Panc1 (cell line): ENCODE measurements around the gene SLF2. TPM values are rescaled to one million over a fixed set of nuclear protein-coding genes. Genes with fewer than 3 reads are reported as not detected.

Experiments
- ATAC-seq: fragments of 200-7000 bp; cut with Tn5 transposase; 2 replicates; pipeline ENCODE4 v1.9.1; 2020; ENCODE audit warnings: mild to moderate bottlenecking, moderate library complexity
- BruUV-seq: library from RNA; stranded (reverse); fragments of 400-500 nt; replicated peaks from 2 replicates; lab custom pipeline; 2021; lab: Mats Ljungman, UMichigan
- CTCF ChIA-PET: fragments of 300-600 bp; sonication (Branson Sonifier 250); formaldehyde crosslinking; loops from one replicate; lab custom pipeline; 2022; ENCODE audit warnings: antibody characterized with exemption; lab: Charles Lee
- POLR2A ChIA-PET: fragments of 300-600 bp; sonication (Branson Sonifier 250); formaldehyde crosslinking; loops from one replicate; lab custom pipeline; 2022; ENCODE audit warnings: antibody characterized with exemption; lab: Charles Lee
- DNase-seq: peaks from one replicate; pipeline ENCODE4 v3.0.0-alpha.2; 2010; ENCODE audit warnings: low read depth, low spot score
- H3K27ac ChIP-seq: 2 replicates; pipeline ENCODE4 v1.5.1; 2011; ENCODE audit warnings: mild to moderate bottlenecking, low read length, inconsistent platforms
- H3K27me3 ChIP-seq: fragments of 200-500 bp; sonication (Bioruptor generic); 2 replicates; pipeline ENCODE4 v1.6.0; 2014; ENCODE audit warnings: low read length, inconsistent platforms; ENCODE audit not compliant: control insufficient read depth, insufficient read depth
- H3K36me3 ChIP-seq: fragments of 200-500 bp; sonication (Bioruptor generic); 2 replicates; pipeline ENCODE4 v1.5.1; 2014; ENCODE audit warnings: inconsistent platforms, mild to moderate bottlenecking, low read length, moderate library complexity; ENCODE audit not compliant: control insufficient read depth, insufficient read depth
- H3K4me1 ChIP-seq: 2 replicates; pipeline ENCODE4 v1.5.1; 2011; ENCODE audit warnings: inconsistent platforms, mild to moderate bottlenecking, low read length, moderate library complexity; ENCODE audit not compliant: control insufficient read depth, insufficient read depth
- H3K4me3 ChIP-seq, 2 experiments: 2 replicates each; pipeline ENCODE4 v1.5.1; 2011 to 2012; ENCODE audit warnings: low read depth in 2 of 2, low read length in 2 of 2, mild to moderate bottlenecking in 2 of 2, inconsistent platforms in 1 of 2, moderate library complexity in 1 of 2
- H3K9me3 ChIP-seq: fragments of 200-500 bp; sonication (Bioruptor generic); 2 replicates; pipeline ENCODE4 v1.5.1; 2014; ENCODE audit warnings: low read depth, mild to moderate bottlenecking, inconsistent platforms, low read length, moderate library complexity; ENCODE audit not compliant: control insufficient read depth, insufficient read depth
- POLR2AphosphoS5 ChIP-seq: IDR thresholded peaks from 2 replicates; pipeline ENCODE4 v1.6.1; 2012; ENCODE audit warnings: mild to moderate bottlenecking, low read depth, low read length, moderate library complexity
- SIN3A ChIP-seq: IDR thresholded peaks from 2 replicates; pipeline ENCODE4 v1.6.1; 2012; ENCODE audit warnings: low read depth, mild to moderate bottlenecking, low read length, moderate library complexity, borderline replicate concordance; ENCODE audit not compliant: insufficient read depth
- TCF7L2 ChIP-seq: IDR thresholded peaks from 2 replicates; pipeline ENCODE4 v1.6.1; 2011; ENCODE audit warnings: mild to moderate bottlenecking, low read depth, low read length, inconsistent platforms
- in situ Hi-C: cut with HindIII; loops from 2 replicates; pipeline ENCODE4 v1.10.0; 2016; ENCODE audit warnings: low sequenced_read_pairs, low pct_unique_long_range_greater_than_20kb
- intact Hi-C: fragments of 100-400 bp; cut with micrococcal nuclease; formaldehyde crosslinking; loops from one replicate; pipeline ENCODE4 v1.10.0; 2022; ENCODE audit not compliant: unreplicated experiment
- total RNA-seq: library from RNA; stranded (reverse); gene quantifications from one replicate; pipeline ENCODE4 v1.2.1, GENCODE V29; 2021; ENCODE audit not compliant: unreplicated experiment
- TF ChIP-seq, protein P1 (sequence below): fragments of 450-650 bp; IDR thresholded peaks from 2 replicates; pipeline ENCODE4 v1.5.1; 2017; ENCODE audit warnings: mild to moderate bottlenecking
- TF ChIP-seq, protein P2 (sequence below), 2 experiments: IDR thresholded peaks; 2 replicates each; pipeline ENCODE4 v1.6.1; 2011 to 2012; ENCODE audit warnings: low read depth in 2 of 2, control low read depth in 1 of 2, low read length in 1 of 2, mild to moderate bottlenecking in 1 of 2, moderate library complexity in 1 of 2; ENCODE audit not compliant: insufficient read depth in 1 of 2

The SLF2 gene
- total RNA-seq, 1 experiment from 2014 or later, result 38.8 TPM

DNA sequence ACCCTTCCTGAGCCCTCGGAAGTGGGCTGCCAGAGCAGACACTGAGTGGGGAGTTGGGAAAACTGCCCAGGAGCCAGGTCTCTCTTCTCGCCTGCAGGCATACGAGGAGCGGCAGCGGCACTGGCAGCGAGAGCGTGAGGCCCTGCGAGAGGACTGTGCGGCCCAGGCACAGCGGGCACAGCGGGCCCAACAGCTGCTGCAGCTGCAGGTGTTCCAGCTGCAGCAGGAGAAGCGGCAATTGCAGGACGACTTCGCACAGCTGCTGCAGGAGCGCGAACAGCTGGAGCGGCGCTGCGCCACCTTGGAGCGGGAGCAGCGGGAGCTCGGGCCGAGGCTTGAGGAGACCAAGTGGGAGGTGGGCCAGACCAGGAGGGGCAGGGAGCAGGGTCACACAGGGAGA lies 92.6 kb downstream of the SLF2 start:
- peaks cover 19% of the 10 kb centered on the region for H3K4me1 ChIP-seq
- no peak overlapping the region for H3K27ac ChIP-seq
- no TSS peak for BruUV-seq
- POLR2A ChIA-PET, result no interaction called here
- DNase-seq (no peak), ATAC-seq (no peak)
- no peaks in the 10 kb centered on the region for H3K27me3 ChIP-seq
- H3K4me3 ChIP-seq, result no peak overlapping the region
- peaks cover 5% of the 10 kb centered on the region; the same call in 1 of the 2 replicates for H3K36me3 ChIP-seq
- TF ChIP-seq TCF7L2 (no peak), SIN3A (no peak), POLR2AphosphoS5 (no peak)
- TF ChIP-seq, protein P1, sequence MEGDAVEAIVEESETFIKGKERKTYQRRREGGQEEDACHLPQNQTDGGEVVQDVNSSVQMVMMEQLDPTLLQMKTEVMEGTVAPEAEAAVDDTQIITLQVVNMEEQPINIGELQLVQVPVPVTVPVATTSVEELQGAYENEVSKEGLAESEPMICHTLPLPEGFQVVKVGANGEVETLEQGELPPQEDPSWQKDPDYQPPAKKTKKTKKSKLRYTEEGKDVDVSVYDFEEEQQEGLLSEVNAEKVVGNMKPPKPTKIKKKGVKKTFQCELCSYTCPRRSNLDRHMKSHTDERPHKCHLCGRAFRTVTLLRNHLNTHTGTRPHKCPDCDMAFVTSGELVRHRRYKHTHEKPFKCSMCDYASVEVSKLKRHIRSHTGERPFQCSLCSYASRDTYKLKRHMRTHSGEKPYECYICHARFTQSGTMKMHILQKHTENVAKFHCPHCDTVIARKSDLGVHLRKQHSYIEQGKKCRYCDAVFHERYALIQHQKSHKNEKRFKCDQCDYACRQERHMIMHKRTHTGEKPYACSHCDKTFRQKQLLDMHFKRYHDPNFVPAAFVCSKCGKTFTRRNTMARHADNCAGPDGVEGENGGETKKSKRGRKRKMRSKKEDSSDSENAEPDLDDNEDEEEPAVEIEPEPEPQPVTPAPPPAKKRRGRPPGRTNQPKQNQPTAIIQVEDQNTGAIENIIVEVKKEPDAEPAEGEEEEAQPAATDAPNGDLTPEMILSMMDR, result no peak
- TF ChIP-seq, protein P2, sequence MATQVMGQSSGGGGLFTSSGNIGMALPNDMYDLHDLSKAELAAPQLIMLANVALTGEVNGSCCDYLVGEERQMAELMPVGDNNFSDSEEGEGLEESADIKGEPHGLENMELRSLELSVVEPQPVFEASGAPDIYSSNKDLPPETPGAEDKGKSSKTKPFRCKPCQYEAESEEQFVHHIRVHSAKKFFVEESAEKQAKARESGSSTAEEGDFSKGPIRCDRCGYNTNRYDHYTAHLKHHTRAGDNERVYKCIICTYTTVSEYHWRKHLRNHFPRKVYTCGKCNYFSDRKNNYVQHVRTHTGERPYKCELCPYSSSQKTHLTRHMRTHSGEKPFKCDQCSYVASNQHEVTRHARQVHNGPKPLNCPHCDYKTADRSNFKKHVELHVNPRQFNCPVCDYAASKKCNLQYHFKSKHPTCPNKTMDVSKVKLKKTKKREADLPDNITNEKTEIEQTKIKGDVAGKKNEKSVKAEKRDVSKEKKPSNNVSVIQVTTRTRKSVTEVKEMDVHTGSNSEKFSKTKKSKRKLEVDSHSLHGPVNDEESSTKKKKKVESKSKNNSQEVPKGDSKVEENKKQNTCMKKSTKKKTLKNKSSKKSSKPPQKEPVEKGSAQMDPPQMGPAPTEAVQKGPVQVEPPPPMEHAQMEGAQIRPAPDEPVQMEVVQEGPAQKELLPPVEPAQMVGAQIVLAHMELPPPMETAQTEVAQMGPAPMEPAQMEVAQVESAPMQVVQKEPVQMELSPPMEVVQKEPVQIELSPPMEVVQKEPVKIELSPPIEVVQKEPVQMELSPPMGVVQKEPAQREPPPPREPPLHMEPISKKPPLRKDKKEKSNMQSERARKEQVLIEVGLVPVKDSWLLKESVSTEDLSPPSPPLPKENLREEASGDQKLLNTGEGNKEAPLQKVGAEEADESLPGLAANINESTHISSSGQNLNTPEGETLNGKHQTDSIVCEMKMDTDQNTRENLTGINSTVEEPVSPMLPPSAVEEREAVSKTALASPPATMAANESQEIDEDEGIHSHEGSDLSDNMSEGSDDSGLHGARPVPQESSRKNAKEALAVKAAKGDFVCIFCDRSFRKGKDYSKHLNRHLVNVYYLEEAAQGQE (IDR thresholded peaks at IDR 0.05; ENCODE audit: insufficient read depth in 1 of 2, low read depth in 2 of 2, low read length in 1 of 2), result no peak
- no peaks in the 10 kb centered on the region for H3K9me3 ChIP-seq
- intact Hi-C loops (no loop called here), in situ Hi-C loops (no loop called here)
- CTCF ChIA-PET, result interaction anchor here (0.6 kb wide), 1 partner anchor 36 kb away, joined by 19 read pairs; no protein-coding TSS in a partner anchor

DNA sequence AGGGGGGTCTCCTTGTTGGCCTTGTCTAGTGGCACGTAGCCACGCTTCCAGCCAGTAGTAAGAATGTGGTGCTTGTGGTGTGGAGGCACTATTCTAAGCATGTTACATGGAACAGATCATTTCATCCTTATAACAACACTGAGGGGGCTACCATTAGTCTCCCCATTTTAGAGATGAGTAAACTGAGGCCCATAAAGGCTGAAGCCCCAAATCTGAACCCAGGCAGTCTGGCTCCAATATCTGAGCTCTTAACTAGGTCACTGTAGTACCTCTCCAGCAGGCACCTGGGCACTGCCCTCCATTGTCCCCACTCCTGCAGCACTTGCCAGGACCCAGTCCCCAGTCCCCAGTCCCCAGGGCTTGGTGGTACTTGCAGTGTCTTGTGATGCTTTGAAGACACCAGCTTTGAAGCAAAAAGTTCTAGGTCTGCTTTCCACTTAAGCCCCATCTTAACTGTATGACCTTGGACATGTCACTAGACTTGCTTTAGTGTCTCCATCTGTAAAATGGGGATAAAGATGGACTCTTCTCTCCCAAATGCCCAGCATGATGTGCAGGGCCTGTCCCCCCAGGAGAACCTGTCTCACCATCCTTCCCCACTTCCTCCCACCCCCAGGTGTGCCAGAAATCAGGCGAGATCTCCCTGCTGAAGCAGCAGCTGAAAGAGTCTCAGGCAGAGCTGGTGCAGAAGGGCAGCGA lies 93.3 kb downstream of the SLF2 start:
- ChIA-PET CTCF (interaction anchor here (2.1 kb wide), 1 partner anchor 13 kb away, joined by 9 read pairs; no protein-coding TSS in a partner anchor), POLR2A (interaction anchor here (0.6 kb wide), 1 partner anchor 541 kb away, joined by 14 read pairs; no protein-coding TSS in a partner anchor)
- peaks cover 5% of the 10 kb centered on the region; the same call in 1 of the 2 replicates for H3K36me3 ChIP-seq
- ATAC-seq (no peak), DNase-seq (no peak)
- H3K27me3 ChIP-seq, result no peaks in the 10 kb centered on the region
- no peaks in the 10 kb centered on the region for H3K9me3 ChIP-seq
- H3K4me3 ChIP-seq, result no peak overlapping the region
- peaks cover 13% of the 10 kb centered on the region for H3K4me1 ChIP-seq
- intact Hi-C loops, result no loop called here
- BruUV-seq, result no TSS peak
- H3K27ac ChIP-seq, result no peak overlapping the region
- TF ChIP-seq, protein P2 (IDR thresholded peaks at IDR 0.05; ENCODE audit: insufficient read depth in 1 of 2, low read depth in 2 of 2, low read length in 1 of 2), result no peak
- TF ChIP-seq TCF7L2, result no peak
- TF ChIP-seq SIN3A, result no peak
- TF ChIP-seq POLR2AphosphoS5, result no peak
- TF ChIP-seq, protein P1, result no peak
- in situ Hi-C loops, result no loop called here
